Kidney epithelial cell (primary cell): ENCODE data around the gene KIF26B. TPM values are rescaled to one million over a fixed set of nuclear protein-coding genes. Genes with fewer than 3 reads are reported as not detected.

Experiments used
- DNase-seq: peaks from one replicate; pipeline ENCODE4 v3.0.0-alpha.2; 2010; ENCODE audit warnings: low read depth
- H3K27me3 ChIP-seq: 2 replicates; pipeline ENCODE4 v1.6.0; 2011; ENCODE audit warnings: low read length; ENCODE audit not compliant: control insufficient read depth, insufficient read depth
- H3K36me3 ChIP-seq: 2 replicates; pipeline ENCODE4 v1.5.1; 2011; ENCODE audit warnings: low read length; ENCODE audit not compliant: control insufficient read depth, insufficient read depth
- H3K4me3 ChIP-seq: 2 replicates; pipeline ENCODE4 v1.5.1; 2011; ENCODE audit warnings: low read depth, mild to moderate bottlenecking, control low read depth, low read length
- CTCF ChIP-seq: IDR thresholded peaks from 2 replicates; pipeline ENCODE4 v1.5.1; 2011; ENCODE audit warnings: mild to moderate bottlenecking, moderate library complexity, low read length, control low read depth, inconsistent platforms; ENCODE audit not compliant: insufficient read depth, poor library complexity, severe bottlenecking
- total RNA-seq: library from RNA; depleted of rRNA; stranded (reverse); fragments of >200 nt; gene quantifications from 2 replicates; pipeline ENCODE4 v1.2.3, GENCODE V29; 2015

KIF26B gene
- total RNA-seq, 1 donor from 2014 or later, result 14.6 TPM

- Histone ChIP-seq H3K36me3 (no peaks in the 10 kb centered on the region), H3K27me3 (no peaks in the 10 kb centered on the region), H3K4me3 (no peak overlapping the region)
- TF ChIP-seq CTCF, result no peak
- DNase-seq, result no peak
Observed at GRCh38 chr1:245475961-245476516, 321.3 kb downstream of the KIF26B start.

GRCh38 chr1:245477941-245478340 is 323.2 kb downstream of the KIF26B start:
- H3K4me3 ChIP-seq, result no peak overlapping the region
- no peak for TF ChIP-seq CTCF
- no peaks in the 10 kb centered on the region for H3K36me3 ChIP-seq
- no peak for DNase-seq
- H3K27me3 ChIP-seq, result no peaks in the 10 kb centered on the region

GRCh38 chr1:245480393-245481120 is 325.8 kb downstream of the KIF26B start:
- no peak for TF ChIP-seq CTCF
- H3K4me3 ChIP-seq, result no peak overlapping the region
- no peak for DNase-seq
- no peaks in the 10 kb centered on the region for H3K36me3 ChIP-seq
- no peaks in the 10 kb centered on the region for H3K27me3 ChIP-seq

- no peaks in the 10 kb centered on the region for H3K27me3 ChIP-seq
- no peak for TF ChIP-seq CTCF
Observed at GRCh38 chr1:245481261-245481660, 326.5 kb downstream of the KIF26B start.

GRCh38 chr1:245483247-245483646 is 328.5 kb downstream of the KIF26B start:
- Histone ChIP-seq H3K36me3 (no peaks in the 10 kb centered on the region), H3K27me3 (no peaks in the 10 kb centered on the region), H3K4me3 (no peak overlapping the region)
- no peak for TF ChIP-seq CTCF
- DNase-seq, result no peak

More at GRCh38 chr1:245481261-245481660, 326.5 kb downstream of the KIF26B start:
- Histone ChIP-seq H3K4me3 (no peak overlapping the region), H3K36me3 (no peaks in the 10 kb centered on the region)
- DNase-seq, result no peak

- TF ChIP-seq CTCF, result no peak
- Histone ChIP-seq H3K36me3 (no peaks in the 10 kb centered on the region), H3K4me3 (no peak overlapping the region), H3K27me3 (no peaks in the 10 kb centered on the region)
- no peak for DNase-seq
Observed at GRCh38 chr1:245484176-245484575, 329.4 kb downstream of the KIF26B start.
